8988T (cell line): Measurements from ENCODE around the gene MRPS34.

ENCODE experiments used
- DNase-seq: peaks from one replicate; pipeline ENCODE4 v3.0.0; 2011

MRPS34 gene

GRCh38 chr16:1724491-1724890, 48.4 kb downstream of the MRPS34 start:
- no peak for DNase-seq

- no peak for DNase-seq
Observed at GRCh38 chr16:1723450-1724147, 49.3 kb downstream of the MRPS34 start.
